GM23338 (cell line): Measurements from ENCODE around the gene CBFA2T3. TPM values are rescaled to one million over a fixed set of nuclear protein-coding genes. Genes with fewer than 3 reads are reported as not detected.

Source experiments
- ATAC-seq: fragments of 200-7000 bp; cut with Tn5 transposase; 3 replicates; pipeline ENCODE4 v1.9.1; 2020
- DNase-seq: peaks from one replicate; pipeline ENCODE4 v3.0.0-alpha.2; 2015; ENCODE audit warnings: low spot score
- H2AFZ ChIP-seq: fragments of 200-600 bp; sonication (generic); 2 replicates; pipeline ENCODE4 v1.8.0; 2016; ENCODE audit warnings: antibody characterized with exemption, mild to moderate bottlenecking, moderate library complexity
- H3F3A ChIP-seq: fragments of 200-600 bp; sonication (generic); replicated peaks from 2 replicates; pipeline ENCODE4 v1.8.0; 2017; ENCODE audit warnings: antibody characterized with exemption, mixed run types, low read depth
- H3K27ac ChIP-seq: fragments of 200-600 bp; sonication (generic); 2 replicates; pipeline ENCODE4 v1.6.1; 2016; ENCODE audit warnings: low read depth
- H3K27me3 ChIP-seq: fragments of 200-600 bp; sonication (generic); 2 replicates; pipeline ENCODE4 v1.8.0; 2016; ENCODE audit warnings: mild to moderate bottlenecking, mixed run types, moderate library complexity; ENCODE audit not compliant: insufficient read depth
- H3K36me3 ChIP-seq: fragments of 200-600 bp; sonication (generic); 2 replicates; pipeline ENCODE4 v1.8.0; 2016; ENCODE audit warnings: mild to moderate bottlenecking; ENCODE audit not compliant: insufficient read depth
- H3K4me1 ChIP-seq: fragments of 200-600 bp; sonication (generic); 2 replicates; pipeline ENCODE4 v1.8.0; 2016; ENCODE audit warnings: mild to moderate bottlenecking, moderate library complexity; ENCODE audit not compliant: insufficient read depth
- H3K4me2 ChIP-seq: fragments of 200-600 bp; sonication (generic); 2 replicates; pipeline ENCODE4 v1.7.1; 2017; ENCODE audit warnings: mixed run types
- H3K4me3 ChIP-seq: fragments of 200-600 bp; sonication (generic); 2 replicates; pipeline ENCODE4 v1.6.1; 2016; ENCODE audit warnings: mixed run types
- H3K79me2 ChIP-seq: fragments of 200-600 bp; sonication (generic); replicated peaks from 2 replicates; pipeline ENCODE4 v1.8.0; 2017; ENCODE audit warnings: mild to moderate bottlenecking; ENCODE audit not compliant: insufficient read depth
- H3K9me2 ChIP-seq: fragments of 200-600 bp; sonication (generic); 2 replicates; pipeline ENCODE4 v1.8.0; 2017; ENCODE audit not compliant: insufficient read depth
- H4K20me1 ChIP-seq: fragments of 200-600 bp; sonication (generic); replicated peaks from 2 replicates; pipeline ENCODE4 v1.8.0; 2017; ENCODE audit warnings: mild to moderate bottlenecking; ENCODE audit not compliant: insufficient read depth
- H3K27ac Mint-ChIP-seq: 2 replicates; pipeline ENCODE4 v1.8.0; 2020; ENCODE audit warnings: inconsistent platforms, mild to moderate bottlenecking, moderate library complexity, mixed read lengths
- H3K27me3 Mint-ChIP-seq: 3 replicates; pipeline ENCODE4 v1.8.0; 2022; ENCODE audit warnings: low read depth, mild to moderate bottlenecking, moderate library complexity, mixed read lengths, inconsistent platforms; ENCODE audit not compliant: insufficient read depth, poor library complexity
- H3K36me3 Mint-ChIP-seq: 3 replicates; pipeline ENCODE4 v1.8.0; 2021; ENCODE audit warnings: low read depth, mild to moderate bottlenecking, inconsistent platforms, moderate library complexity, mixed read lengths
- H3K4me1 Mint-ChIP-seq: 3 replicates; pipeline ENCODE4 v1.8.0; 2020; ENCODE audit warnings: mild to moderate bottlenecking, inconsistent platforms, mixed read lengths
- H3K4me3 Mint-ChIP-seq: 3 replicates; pipeline ENCODE4 v1.8.0; 2021; ENCODE audit warnings: moderate library complexity, mild to moderate bottlenecking, inconsistent platforms, mixed read lengths
- H3K9me3 Mint-ChIP-seq: 3 replicates; pipeline ENCODE4 v1.8.0; 2020; ENCODE audit warnings: moderate library complexity, mild to moderate bottlenecking, inconsistent platforms, mixed read lengths
- CREB1 ChIP-seq: fragments of 250-450 bp; sonication (Bioruptor Pico); IDR thresholded peaks from 2 replicates; pipeline ENCODE4 v1.5.0; 2020; ENCODE audit warnings: low read depth, mild to moderate bottlenecking, moderate library complexity
- EZH2 ChIP-seq: fragments of 200-600 bp; sonication (generic); IDR thresholded peaks from one replicate; pipeline ENCODE4 v1.8.0; 2017; ENCODE audit warnings: antibody characterized with exemption, mild to moderate bottlenecking, low read depth; ENCODE audit not compliant: unreplicated experiment
- EZH2phosphoT487 ChIP-seq: fragments of 200-600 bp; sonication (generic); IDR thresholded peaks from one replicate; pipeline ENCODE4 v1.8.1; 2018; ENCODE audit warnings: antibody characterized with exemption; ENCODE audit not compliant: unreplicated experiment
- JUNB ChIP-seq: IDR thresholded peaks from one replicate; pipeline ENCODE4 v1.6.1; 2016; ENCODE audit warnings: antibody characterized with exemption; ENCODE audit not compliant: unreplicated experiment
- NANOG ChIP-seq: IDR thresholded peaks from 2 replicates; pipeline ENCODE4 v1.6.1; 2016; ENCODE audit warnings: antibody characterized with exemption, borderline replicate concordance
- POLR2AphosphoS5 ChIP-seq: IDR thresholded peaks from 2 replicates; pipeline ENCODE4 v1.6.1; 2016; ENCODE audit warnings: antibody characterized with exemption, low read depth
- STAT1 ChIP-seq: IDR thresholded peaks from one replicate; pipeline ENCODE4 v1.6.1; 2016; ENCODE audit warnings: antibody characterized with exemption; ENCODE audit not compliant: unreplicated experiment
- ZNF114 ChIP-seq: fragments of 250-450 bp; sonication (Bioruptor Pico); IDR thresholded peaks from 2 replicates; pipeline ENCODE4 v1.5.0; 2020; ENCODE audit warnings: mild to moderate bottlenecking, moderate library complexity
- ZNF331 ChIP-seq: fragments of 250-450 bp; sonication (Bioruptor Pico); IDR thresholded peaks from 2 replicates; pipeline ENCODE4 v1.5.0; 2020; ENCODE audit warnings: low read depth, mild to moderate bottlenecking, moderate library complexity
- polyA plus RNA-seq: library from polyadenylated mRNA; unstranded; fragments of >200 nt; fragmentation: Nextera tagmentation; extraction: Ambion mirVana; gene quantifications from 2 replicates; pipeline ENCODE4 v1.2.1, GENCODE V29; 2016
- total RNA-seq: library from RNA; depleted of rRNA; stranded (reverse); fragments of >200 nt; shearing (Covaris generic); gene quantifications from 2 replicates; pipeline ENCODE4 v1.2.3, GENCODE V29; 2014
- TF ChIP-seq, protein P1 (sequence below): fragments of 250-450 bp; sonication (Bioruptor Pico); IDR thresholded peaks from 2 replicates; pipeline ENCODE4 v1.5.0; 2020; ENCODE audit warnings: mild to moderate bottlenecking, moderate library complexity
- TF ChIP-seq, protein P2 (sequence below): IDR thresholded peaks from one replicate; pipeline ENCODE4 v1.6.1; 2018; ENCODE audit warnings: antibody characterized with exemption; ENCODE audit not compliant: unreplicated experiment
- TF ChIP-seq, protein P3 (sequence below), 2 experiments: fragments of 200-600 bp in 1 of 2; sonication (generic) in 1 of 2; conservative IDR thresholded peaks; 2 replicates each; pipeline versions ENCODE4 v1.5.1 to v1.6.1; 2016 to 2017; ENCODE audit warnings: antibody characterized with exemption in 2 of 2, low read depth in 2 of 2, mild to moderate bottlenecking in 2 of 2, moderate library complexity in 1 of 2
- TF ChIP-seq, protein P4 (sequence below): IDR thresholded peaks from 2 replicates; pipeline ENCODE4 v1.6.1; 2016; ENCODE audit warnings: antibody characterized with exemption

Gene CBFA2T3
- total and polyA plus RNA-seq, 2 experiments from 2014 or later, result 0.87 to 1.5 TPM

DNA sequence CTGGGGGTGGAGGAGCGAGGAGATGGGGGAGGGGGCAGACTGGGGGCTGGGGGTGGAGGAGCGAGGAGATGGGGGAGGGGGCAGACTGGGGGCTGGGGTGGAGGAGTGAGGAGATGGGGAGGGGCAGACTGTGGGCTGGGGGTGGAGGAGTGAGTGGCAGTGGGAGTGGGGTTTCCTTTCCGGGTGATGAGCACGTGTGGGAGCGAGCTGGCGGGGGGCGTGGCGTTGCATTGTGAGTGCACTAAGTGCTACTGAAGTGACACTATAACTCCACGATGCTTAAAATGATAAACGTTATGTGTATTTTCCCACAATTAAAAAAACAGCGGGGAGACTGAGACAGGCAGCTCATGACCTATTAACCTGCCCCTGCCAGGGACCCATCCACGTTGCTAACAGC is 46.3 kb downstream of the CBFA2T3 start:
- no peak overlapping the region for H3K27ac ChIP-seq
- DNase-seq (no peak), ATAC-seq (no peak)
- no peaks in the 10 kb centered on the region for H3F3A ChIP-seq
- H3K79me2 ChIP-seq, result no peaks in the 10 kb centered on the region
- no peaks in the 10 kb centered on the region for H3K36me3 Mint-ChIP-seq
- H3K36me3 ChIP-seq, result no peaks in the 10 kb centered on the region
- H3K27me3 ChIP-seq, result no peaks in the 10 kb centered on the region
- peaks cover 11% of the 10 kb centered on the region for H3K27me3 Mint-ChIP-seq
- TF ChIP-seq, protein P1, sequence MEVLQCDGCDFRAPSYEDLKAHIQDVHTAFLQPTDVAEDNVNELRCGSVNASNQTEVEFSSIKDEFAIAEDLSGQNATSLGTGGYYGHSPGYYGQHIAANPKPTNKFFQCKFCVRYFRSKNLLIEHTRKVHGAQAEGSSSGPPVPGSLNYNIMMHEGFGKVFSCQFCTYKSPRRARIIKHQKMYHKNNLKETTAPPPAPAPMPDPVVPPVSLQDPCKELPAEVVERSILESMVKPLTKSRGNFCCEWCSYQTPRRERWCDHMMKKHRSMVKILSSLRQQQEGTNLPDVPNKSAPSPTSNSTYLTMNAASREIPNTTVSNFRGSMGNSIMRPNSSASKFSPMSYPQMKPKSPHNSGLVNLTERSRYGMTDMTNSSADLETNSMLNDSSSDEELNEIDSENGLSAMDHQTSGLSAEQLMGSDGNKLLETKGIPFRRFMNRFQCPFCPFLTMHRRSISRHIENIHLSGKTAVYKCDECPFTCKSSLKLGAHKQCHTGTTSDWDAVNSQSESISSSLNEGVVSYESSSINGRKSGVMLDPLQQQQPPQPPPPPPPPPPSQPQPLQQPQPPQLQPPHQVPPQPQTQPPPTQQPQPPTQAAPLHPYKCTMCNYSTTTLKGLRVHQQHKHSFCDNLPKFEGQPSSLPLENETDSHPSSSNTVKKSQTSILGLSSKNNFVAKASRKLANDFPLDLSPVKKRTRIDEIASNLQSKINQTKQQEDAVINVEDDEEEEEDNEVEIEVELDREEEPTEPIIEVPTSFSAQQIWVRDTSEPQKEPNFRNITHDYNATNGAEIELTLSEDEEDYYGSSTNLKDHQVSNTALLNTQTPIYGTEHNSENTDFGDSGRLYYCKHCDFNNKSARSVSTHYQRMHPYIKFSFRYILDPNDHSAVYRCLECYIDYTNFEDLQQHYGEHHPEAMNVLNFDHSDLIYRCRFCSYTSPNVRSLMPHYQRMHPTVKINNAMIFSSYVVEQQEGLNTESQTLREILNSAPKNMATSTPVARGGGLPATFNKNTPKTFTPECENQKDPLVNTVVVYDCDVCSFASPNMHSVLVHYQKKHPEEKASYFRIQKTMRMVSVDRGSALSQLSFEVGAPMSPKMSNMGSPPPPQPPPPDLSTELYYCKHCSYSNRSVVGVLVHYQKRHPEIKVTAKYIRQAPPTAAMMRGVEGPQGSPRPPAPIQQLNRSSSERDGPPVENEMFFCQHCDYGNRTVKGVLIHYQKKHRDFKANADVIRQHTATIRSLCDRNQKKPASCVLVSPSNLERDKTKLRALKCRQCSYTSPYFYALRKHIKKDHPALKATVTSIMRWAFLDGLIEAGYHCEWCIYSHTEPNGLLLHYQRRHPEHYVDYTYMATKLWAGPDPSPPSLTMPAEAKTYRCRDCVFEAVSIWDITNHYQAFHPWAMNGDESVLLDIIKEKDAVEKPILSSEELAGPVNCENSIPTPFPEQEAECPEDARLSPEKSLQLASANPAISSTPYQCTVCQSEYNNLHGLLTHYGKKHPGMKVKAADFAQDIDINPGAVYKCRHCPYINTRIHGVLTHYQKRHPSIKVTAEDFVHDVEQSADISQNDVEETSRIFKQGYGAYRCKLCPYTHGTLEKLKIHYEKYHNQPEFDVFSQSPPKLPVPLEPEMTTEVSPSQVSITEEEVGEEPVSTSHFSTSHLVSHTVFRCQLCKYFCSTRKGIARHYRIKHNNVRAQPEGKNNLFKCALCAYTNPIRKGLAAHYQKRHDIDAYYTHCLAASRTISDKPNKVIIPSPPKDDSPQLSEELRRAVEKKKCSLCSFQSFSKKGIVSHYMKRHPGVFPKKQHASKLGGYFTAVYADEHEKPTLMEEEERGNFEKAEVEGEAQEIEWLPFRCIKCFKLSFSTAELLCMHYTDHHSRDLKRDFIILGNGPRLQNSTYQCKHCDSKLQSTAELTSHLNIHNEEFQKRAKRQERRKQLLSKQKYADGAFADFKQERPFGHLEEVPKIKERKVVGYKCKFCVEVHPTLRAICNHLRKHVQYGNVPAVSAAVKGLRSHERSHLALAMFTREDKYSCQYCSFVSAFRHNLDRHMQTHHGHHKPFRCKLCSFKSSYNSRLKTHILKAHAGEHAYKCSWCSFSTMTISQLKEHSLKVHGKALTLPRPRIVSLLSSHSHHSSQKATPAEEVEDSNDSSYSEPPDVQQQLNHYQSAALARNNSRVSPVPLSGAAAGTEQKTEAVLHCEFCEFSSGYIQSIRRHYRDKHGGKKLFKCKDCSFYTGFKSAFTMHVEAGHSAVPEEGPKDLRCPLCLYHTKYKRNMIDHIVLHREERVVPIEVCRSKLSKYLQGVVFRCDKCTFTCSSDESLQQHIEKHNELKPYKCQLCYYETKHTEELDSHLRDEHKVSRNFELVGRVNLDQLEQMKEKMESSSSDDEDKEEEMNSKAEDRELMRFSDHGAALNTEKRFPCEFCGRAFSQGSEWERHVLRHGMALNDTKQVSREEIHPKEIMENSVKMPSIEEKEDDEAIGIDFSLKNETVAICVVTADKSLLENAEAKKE (CRISPR knock-in tag), result no peak
- no peak for TF ChIP-seq EZH2phosphoT487
- no peak for TF ChIP-seq ZNF331 (CRISPR knock-in tag)
- TF ChIP-seq, protein P2, sequence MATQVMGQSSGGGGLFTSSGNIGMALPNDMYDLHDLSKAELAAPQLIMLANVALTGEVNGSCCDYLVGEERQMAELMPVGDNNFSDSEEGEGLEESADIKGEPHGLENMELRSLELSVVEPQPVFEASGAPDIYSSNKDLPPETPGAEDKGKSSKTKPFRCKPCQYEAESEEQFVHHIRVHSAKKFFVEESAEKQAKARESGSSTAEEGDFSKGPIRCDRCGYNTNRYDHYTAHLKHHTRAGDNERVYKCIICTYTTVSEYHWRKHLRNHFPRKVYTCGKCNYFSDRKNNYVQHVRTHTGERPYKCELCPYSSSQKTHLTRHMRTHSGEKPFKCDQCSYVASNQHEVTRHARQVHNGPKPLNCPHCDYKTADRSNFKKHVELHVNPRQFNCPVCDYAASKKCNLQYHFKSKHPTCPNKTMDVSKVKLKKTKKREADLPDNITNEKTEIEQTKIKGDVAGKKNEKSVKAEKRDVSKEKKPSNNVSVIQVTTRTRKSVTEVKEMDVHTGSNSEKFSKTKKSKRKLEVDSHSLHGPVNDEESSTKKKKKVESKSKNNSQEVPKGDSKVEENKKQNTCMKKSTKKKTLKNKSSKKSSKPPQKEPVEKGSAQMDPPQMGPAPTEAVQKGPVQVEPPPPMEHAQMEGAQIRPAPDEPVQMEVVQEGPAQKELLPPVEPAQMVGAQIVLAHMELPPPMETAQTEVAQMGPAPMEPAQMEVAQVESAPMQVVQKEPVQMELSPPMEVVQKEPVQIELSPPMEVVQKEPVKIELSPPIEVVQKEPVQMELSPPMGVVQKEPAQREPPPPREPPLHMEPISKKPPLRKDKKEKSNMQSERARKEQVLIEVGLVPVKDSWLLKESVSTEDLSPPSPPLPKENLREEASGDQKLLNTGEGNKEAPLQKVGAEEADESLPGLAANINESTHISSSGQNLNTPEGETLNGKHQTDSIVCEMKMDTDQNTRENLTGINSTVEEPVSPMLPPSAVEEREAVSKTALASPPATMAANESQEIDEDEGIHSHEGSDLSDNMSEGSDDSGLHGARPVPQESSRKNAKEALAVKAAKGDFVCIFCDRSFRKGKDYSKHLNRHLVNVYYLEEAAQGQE, result no peak
- no peak for TF ChIP-seq JUNB
- no peak for TF ChIP-seq ZNF114 (CRISPR knock-in tag)
- TF ChIP-seq, protein P3, sequence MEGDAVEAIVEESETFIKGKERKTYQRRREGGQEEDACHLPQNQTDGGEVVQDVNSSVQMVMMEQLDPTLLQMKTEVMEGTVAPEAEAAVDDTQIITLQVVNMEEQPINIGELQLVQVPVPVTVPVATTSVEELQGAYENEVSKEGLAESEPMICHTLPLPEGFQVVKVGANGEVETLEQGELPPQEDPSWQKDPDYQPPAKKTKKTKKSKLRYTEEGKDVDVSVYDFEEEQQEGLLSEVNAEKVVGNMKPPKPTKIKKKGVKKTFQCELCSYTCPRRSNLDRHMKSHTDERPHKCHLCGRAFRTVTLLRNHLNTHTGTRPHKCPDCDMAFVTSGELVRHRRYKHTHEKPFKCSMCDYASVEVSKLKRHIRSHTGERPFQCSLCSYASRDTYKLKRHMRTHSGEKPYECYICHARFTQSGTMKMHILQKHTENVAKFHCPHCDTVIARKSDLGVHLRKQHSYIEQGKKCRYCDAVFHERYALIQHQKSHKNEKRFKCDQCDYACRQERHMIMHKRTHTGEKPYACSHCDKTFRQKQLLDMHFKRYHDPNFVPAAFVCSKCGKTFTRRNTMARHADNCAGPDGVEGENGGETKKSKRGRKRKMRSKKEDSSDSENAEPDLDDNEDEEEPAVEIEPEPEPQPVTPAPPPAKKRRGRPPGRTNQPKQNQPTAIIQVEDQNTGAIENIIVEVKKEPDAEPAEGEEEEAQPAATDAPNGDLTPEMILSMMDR (conservative IDR thresholded peaks at IDR 0.05; ENCODE audit: low read depth in 2 of 2), result no peak
- TF ChIP-seq NANOG, result no peak
- no peak for TF ChIP-seq CREB1 (CRISPR knock-in tag)
- TF ChIP-seq, protein P4, sequence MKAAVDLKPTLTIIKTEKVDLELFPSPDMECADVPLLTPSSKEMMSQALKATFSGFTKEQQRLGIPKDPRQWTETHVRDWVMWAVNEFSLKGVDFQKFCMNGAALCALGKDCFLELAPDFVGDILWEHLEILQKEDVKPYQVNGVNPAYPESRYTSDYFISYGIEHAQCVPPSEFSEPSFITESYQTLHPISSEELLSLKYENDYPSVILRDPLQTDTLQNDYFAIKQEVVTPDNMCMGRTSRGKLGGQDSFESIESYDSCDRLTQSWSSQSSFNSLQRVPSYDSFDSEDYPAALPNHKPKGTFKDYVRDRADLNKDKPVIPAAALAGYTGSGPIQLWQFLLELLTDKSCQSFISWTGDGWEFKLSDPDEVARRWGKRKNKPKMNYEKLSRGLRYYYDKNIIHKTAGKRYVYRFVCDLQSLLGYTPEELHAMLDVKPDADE, result no peak
- TF ChIP-seq POLR2AphosphoS5, result no peak
- no peak for TF ChIP-seq STAT1
- no peak for TF ChIP-seq EZH2
- peaks cover 9% of the 10 kb centered on the region; the same call in 2 of the 3 replicates for H3K4me1 Mint-ChIP-seq
- H3K27ac Mint-ChIP-seq, result no peak overlapping the region
- no peaks in the 10 kb centered on the region for H3K4me1 ChIP-seq
- no peak overlapping the region for H3K4me3 ChIP-seq
- H3K9me3 Mint-ChIP-seq, result peaks cover 6% of the 10 kb centered on the region
- H2AFZ ChIP-seq, result no peak overlapping the region
- H4K20me1 ChIP-seq, result no peaks in the 10 kb centered on the region
- no peak overlapping the region for H3K4me2 ChIP-seq
- no peak overlapping the region for H3K4me3 Mint-ChIP-seq
- H3K9me2 ChIP-seq, result no peaks in the 10 kb centered on the region
